Measurements from ENCODE around the gene DDI1.

DNA sequence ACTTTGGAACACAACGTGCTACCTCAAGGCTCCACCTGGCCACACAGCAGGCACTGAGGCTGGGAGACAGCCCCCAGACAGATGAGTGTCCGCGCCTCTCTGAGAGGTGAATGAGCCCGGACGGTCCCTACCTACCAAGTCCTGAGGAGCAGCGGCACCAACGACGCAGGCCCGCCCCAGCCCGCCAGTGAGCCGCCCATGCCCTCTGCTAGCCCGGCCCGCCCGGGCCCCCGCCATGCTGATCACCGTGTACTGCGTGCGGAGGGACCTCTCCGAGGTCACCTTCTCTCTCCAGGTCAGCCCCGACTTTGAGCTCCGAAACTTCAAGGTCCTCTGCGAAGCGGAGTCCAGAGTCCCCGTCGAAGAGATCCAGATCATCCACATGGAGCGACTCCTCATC, at the start of gene DDI1:
- TF ChIP-seq CTCF (IDR thresholded peaks at IDR 0.05) (no peak), POLR2A (IDR thresholded peaks at IDR 0.05) (no peak)
